Measurements from ENCODE around the gene FAM20A.

Gene FAM20A

GRCh38 chr17:68489919-68490318, 111.2 kb downstream of the FAM20A start:
- DNase-seq: no peak

Measured in hematopoietic multipotent progenitor cell treated with erythropoietin and hydrocortisone succinate and interleukin-3 and kit ligand, for 6 days (in vitro differentiated cells).